ENCODE measurements around the gene SVOPL.

DNA sequence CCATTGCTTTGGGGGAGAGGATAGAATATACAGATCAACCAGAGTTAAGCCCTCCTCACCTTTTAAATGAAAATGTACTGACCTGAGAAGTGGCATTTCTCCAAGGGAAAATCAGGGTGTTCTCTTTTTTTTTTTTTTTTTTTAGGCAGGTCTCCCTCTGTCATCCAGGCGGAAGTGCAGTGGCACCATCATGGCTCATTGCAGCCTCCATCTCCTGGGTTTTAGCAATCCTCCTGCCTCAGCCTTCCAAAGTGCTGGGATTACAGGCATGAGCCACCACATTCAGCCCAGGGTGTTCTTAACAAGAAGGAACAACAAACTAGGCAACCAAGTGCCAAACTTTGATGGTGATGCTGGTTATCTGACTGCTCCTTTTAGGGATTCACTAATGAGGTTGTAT, 111.0 kb downstream of the SVOPL start:
- no peak for TF ChIP-seq EP300 (IDR thresholded peaks at IDR 0.05; ENCODE audit: borderline replicate concordance in 1 of 2, low read depth in 1 of 2, low read length in 1 of 2)
- no peak for TF ChIP-seq MXI1 (IDR thresholded peaks at IDR 0.05; ENCODE audit: low read depth, low read length)
- TF ChIP-seq JUND (IDR thresholded peaks at IDR 0.05), result no peak
- TF ChIP-seq, protein P1, sequence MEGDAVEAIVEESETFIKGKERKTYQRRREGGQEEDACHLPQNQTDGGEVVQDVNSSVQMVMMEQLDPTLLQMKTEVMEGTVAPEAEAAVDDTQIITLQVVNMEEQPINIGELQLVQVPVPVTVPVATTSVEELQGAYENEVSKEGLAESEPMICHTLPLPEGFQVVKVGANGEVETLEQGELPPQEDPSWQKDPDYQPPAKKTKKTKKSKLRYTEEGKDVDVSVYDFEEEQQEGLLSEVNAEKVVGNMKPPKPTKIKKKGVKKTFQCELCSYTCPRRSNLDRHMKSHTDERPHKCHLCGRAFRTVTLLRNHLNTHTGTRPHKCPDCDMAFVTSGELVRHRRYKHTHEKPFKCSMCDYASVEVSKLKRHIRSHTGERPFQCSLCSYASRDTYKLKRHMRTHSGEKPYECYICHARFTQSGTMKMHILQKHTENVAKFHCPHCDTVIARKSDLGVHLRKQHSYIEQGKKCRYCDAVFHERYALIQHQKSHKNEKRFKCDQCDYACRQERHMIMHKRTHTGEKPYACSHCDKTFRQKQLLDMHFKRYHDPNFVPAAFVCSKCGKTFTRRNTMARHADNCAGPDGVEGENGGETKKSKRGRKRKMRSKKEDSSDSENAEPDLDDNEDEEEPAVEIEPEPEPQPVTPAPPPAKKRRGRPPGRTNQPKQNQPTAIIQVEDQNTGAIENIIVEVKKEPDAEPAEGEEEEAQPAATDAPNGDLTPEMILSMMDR (IDR thresholded peaks at IDR 0.05), result no peak
- no peak for TF ChIP-seq ELF1 (IDR thresholded peaks at IDR 0.05)
- no peak for TF ChIP-seq POLR2AphosphoS5 (IDR thresholded peaks at IDR 0.05; ENCODE audit: low read depth, low read length)
